CD4-positive, alpha-beta T cell treated with Interferon alpha-2 for 1 hour (primary cell): ENCODE data around the gene CMPK1.
"Not testable (repeated sequence)": the region's sequence is repeated elsewhere in the genome, so short reads cannot be mapped to it uniquely, and the experiment has no call there.

Experiments
- DNase-seq, 2 donors: peaks; one replicate each; pipeline ENCODE4 v3.0.0-alpha.2; 2020 to 2022

CMPK1 gene

DNA sequence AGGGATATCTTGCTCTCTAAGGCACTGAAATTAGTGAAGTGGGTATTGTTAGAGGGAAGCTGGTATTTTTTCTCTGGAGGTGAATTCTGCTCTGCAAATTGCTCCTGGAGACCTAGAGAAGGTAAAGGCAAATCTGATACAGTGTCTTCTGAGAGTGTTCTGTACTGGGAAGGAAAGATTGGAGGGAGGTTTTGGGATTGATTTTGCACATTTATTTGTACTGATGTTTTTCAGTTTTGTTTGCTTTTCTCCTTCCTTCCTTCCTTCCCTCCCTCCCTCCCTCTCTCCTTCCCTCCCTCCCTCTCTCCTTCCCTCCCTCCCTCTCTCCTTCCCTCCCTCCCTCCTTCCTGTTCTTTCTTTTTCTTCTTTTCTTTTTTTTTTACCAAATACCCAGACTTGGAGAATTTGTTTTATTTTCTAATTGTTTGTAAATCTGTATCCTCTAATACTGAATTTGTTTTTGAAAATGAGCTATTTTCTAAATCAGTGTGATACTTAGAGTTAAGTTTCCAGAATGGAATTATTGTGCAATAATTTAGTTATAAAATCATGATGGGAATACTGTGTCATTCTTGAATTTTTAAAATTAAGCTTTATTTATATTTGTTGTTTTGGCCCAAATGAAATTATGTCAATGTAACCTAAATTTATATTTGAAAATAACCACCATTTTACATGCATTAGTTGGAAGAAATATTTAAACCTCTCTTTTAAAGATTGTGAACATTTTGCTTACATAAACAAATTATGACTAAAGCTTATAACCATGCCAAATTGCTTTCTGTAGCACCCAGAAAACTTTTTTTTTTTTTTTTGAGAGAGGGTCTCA is 4.9 kb downstream of the CMPK1 start:
- DNase-seq: no peak

DNA sequence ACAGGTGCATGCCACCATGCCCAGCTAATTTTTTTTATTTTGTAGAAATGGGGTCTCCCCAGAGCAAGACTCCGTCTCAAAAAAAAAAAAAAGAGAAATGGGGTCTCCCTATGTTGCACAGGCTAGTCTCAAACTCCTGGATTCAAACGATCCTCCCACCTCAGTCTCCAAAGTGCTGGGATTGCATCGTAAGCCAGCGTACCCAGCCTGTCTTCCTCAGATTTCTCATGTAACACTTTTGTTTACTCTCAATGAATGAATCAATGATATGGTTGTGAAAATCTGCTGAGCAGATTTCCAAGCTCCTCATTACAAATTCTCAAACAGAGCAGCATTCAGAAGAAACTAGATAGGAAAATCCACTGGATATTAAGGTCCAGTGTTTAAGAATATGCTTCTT is 6.6 kb downstream of the CMPK1 start:
- no peak for DNase-seq

DNA sequence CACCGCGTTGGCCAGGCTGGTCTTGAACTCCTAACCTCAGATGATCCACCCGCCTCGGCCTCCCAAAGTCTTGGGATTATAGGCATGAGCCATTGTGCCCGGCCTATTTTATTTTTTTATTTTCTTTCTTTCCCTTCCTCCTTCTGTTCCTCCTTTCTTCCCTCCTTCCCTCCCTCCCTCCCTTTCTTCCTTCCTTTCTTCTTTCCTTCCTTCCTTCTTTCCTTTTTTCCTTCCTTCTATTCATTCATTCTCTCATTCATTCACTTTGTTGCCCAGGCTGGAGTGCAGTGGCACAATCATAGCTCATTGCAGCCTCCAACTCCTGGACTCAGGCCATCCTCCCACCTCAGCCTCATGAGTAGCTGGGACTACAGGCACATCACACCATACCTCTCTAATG is 13.4 kb downstream of the CMPK1 start:
- DNase-seq: not testable (repeated sequence)

DNA sequence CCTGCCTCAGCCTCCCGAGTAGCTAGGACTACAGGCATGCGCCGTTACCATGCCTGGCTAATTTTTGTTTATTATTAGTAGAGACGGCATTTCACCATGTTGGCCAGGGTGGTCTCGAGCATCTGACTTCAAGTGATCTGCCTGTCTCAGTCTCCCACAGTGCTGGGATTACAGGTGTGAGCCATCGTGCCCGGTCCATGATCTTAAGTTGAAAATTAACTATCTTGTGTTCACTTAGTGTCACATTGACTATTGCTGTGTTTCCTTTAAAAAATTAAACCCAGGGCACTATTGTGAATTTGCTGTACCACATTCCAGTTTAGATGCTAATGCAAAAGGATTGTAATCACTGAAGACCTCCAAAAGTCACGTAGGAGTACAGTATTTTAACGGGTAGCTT is 14.1 kb downstream of the CMPK1 start:
- no peak for DNase-seq

DNA sequence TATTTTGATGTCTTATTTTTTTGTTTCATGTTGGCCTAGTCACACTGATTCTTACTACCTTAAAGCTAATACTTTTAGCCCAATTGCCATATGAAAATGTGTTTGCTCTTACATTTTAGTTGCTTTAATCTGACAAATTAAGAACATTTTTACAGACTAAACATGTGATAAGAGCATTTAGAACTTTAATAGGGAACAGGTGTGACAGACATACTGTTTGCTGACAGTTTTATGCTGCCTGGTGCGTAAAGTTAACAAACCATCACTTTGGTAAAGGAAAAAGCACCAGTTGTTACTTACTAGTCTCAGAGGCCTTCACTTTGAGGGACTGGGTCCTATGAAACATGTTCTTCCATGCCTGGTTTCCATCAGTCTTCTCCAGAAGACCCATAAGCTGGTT is 14.7 kb downstream of the CMPK1 start:
- no peak for DNase-seq

DNA sequence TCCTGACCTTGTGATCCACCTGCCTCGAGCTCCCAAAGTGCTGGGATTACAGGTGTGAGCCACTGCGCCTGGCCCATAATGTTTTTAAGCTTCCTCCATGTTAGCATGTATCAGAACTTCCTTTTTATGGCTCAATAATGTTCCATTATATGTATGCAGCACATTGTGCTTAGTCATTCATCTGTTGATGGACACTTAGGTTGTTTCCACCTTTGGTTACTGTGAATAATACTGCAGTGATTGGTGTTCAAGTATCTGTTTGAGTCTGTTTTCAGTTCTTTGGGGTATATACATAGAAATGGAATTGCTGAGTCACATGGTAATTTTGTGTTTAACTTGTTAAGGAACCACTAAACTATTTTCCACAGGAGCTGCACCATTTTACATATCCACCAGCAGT is 17.7 kb downstream of the CMPK1 start:
- DNase-seq: no peak

DNA sequence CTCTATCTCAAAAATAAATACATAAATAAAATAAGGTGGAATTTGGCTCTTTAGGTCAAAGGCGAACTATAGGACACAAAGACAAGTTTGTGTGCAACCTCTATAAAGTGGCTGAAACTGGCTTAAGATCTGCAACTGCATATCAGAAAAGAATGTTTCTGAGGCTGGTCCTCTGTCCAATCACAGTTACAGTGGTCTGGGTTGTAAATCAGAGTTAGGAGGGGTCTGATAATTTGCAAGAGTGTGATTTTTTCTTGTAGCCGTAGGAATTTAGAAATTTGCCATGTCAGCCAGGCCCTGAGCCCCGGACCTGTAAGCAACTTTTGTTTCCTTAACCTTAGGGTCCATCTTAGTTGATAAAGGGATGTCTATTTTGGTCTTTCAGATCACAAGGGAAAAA is 27.8 kb downstream of the CMPK1 start:
- no peak for DNase-seq

DNA sequence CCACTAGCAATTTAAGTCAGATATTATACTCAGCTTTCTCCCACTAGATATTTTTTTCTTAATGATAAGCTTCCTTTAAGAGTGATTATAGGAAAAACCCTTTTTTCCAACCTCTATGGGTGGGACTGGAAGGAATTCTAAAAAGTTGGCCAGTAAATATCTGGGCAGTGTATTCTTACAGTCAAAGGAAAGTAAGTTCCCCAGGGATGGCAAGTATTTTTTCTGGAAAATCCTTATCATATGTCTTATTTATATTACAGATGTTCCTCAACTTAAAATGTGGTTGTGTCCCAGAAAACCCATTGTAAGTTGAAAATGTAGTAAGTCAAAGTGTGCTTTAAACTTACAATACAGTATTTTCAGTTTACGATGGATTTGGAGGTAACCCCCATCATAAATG is 29.2 kb downstream of the CMPK1 start:
- DNase-seq: no peak

DNA sequence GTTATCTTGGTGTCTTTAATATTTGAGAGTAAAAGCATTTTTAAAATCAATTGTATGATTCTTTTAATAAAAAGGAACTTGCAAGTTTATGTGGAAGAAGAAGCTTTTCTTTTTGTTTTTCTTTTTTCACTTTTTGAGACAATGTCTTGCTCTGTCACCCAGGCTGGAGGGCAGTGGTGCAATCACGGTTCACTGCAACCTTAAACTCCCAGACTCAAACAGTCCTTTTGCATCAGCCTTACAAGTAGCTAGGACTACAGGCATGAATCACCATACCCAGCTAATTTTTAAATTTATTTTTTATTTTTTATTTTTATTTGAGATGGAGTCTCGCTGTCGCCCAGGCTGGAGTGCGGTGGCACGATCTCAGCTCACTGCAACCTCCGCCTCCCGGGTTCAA is 34.1 kb downstream of the CMPK1 start:
- no peak for DNase-seq

DNA sequence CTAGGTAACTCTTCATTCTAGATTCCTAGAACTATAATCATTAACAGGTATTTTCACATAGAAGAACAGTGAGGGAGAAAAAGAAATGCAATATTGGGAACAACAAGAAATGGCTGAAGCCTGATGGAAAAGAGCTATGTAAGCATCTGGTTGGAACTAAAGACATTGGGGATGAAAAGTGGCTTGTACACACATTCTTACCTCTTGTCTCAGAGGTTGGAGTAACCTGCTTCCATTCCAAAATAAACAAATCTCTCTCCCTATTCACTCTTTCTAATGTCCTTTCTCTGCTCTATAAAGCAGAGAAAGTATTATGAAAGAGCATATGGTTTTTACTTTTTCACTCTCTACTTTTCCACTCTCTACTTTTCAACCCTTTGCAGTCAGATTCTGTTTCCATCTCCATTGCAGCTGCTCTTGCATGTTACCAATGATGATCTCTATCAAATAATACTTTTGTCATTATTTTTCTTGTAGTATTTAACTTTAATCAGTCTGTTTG is 37.5 kb downstream of the CMPK1 start:
- DNase-seq: no peak

DNA sequence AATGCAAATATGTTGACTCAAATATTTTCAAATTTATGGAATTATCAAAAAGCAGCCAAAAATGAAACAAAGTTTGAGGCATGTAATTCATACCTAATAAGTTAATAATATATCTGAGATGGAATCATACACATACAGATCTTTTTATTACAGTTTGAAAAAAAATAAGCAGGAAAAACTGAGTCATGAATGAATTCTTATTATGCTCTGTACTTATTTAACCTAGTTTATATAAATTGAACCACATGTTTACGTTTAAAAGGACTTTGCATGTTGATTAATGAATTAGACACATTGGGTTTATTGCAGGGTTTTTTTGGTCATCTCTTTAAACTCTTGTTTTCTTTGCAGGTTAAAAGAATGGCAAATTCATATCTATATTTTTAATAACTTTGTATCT is 40.9 kb downstream of the CMPK1 start:
- no peak for DNase-seq

DNA sequence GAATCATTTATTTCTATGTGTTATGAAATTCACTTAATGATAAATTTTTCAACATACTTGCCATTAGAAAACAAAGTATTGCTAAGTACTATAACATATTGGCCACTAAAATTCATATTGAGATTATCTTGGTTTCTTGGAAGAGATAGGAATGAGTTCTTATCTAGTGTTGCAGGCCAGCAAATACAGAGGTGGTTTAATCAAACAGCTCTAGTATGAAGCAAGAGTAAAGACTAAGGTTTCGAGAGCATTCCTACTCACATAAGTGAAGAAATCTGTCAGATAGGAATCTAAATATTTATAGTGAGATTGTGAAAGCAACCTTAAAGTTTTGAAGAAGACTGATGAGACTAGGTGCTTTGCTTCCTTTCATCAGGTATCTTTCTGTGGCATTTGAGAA is 44.6 kb downstream of the CMPK1 start:
- no peak for DNase-seq

DNA sequence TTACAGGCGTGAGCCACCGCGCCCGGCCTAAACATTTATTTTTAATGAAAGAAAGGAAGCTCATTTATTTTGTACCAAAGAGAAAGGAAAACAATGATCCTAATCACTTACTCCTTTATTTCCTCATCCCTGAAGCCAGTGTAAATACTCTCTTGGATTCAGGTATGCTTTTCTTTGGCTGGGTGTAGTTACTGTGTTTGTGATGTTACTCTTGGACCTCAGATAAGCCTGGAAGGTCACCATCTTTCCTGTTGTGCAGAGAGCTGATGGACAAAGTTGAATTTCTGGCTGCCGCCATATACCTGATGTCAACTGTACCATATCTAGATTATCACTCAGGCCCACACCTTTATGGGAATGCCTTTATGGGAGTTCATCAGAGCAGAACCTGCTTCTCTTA is 47.1 kb downstream of the CMPK1 start:
- no peak for DNase-seq

DNA sequence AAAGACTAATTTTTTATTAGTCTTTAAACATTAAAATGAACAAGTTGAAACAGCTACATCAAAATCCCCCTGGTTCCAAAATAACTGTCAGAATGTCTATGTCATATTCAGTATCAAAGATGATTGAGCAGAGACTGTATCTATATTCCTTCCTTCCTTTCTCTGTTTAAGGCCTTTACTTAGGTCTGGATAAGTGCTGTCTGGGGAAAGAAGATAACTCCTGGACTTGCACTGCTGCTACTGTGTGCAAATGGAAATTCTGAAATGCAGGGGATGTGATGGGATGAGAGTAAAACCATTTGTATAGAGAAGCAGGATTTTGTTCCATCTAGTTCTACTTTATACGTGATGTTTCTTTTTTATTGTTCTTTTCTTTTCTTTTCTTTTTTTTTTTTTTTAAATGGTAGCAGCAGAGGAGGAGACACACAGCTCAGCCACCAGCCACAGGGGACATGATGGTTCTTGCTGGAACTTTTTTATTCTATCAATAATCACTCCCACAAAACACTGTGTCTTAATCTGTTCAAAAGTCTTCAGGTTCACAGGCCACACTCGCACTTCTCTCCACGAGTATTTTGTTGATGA is 48.9 kb downstream of the CMPK1 start:
- no peak for DNase-seq

DNA sequence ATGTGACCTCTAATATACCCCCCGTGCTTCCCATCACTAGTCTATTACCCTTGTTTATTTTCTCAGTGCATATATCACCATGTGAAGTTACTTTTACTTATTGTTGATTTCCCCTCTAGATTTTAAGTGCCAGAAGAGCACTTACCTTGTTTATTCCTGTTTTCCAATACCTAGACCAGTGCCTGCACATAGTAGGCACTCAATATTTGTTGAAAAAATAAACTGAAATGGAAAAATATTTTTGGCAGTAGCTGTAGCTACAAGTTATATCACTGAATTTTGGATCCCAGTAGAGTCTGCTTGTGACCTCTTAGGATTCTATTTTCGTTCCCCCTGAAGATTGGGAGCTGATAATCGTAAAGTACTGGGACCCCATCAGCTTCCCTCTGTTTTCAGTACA is 50.5 kb downstream of the CMPK1 start:
- no peak for DNase-seq

DNA sequence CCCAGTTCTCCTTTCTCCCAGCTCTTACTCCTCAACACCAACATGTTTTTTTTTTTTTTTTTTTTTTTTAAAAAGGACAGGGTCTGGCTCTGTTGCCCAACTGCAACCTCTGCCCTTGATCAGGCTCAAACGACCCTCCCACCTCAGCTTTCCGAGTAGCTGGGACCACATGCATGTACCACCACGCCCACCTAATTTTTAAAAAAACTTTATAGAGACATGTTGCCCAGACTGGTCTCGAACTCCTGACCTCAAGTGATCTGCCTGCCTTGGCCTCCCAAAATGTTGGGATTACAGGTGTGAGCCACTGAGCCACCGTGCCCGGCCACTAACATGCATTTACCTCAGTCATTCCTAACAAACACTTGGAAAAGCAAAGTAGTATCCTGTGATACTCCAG is 51.4 kb downstream of the CMPK1 start:
- DNase-seq: no peak

DNA sequence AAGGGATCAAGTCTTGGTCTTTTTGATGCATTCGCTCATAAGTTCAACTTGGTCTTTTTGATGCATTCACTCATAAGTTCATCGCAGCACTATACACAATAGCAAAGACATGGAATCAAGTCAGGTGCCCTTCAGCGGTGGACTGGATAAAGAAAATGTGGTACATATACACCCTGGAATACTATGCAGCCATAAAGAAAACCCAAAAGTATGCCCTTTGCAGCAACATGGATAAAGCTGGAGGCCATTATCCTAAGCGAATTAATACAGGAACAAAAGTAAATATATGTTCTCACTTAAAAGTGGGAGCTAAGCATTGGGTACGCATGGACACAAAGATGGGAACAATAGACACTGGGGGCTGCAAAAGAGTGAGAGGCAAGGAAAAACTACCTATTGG is 52.7 kb downstream of the CMPK1 start:
- no peak for DNase-seq

DNA sequence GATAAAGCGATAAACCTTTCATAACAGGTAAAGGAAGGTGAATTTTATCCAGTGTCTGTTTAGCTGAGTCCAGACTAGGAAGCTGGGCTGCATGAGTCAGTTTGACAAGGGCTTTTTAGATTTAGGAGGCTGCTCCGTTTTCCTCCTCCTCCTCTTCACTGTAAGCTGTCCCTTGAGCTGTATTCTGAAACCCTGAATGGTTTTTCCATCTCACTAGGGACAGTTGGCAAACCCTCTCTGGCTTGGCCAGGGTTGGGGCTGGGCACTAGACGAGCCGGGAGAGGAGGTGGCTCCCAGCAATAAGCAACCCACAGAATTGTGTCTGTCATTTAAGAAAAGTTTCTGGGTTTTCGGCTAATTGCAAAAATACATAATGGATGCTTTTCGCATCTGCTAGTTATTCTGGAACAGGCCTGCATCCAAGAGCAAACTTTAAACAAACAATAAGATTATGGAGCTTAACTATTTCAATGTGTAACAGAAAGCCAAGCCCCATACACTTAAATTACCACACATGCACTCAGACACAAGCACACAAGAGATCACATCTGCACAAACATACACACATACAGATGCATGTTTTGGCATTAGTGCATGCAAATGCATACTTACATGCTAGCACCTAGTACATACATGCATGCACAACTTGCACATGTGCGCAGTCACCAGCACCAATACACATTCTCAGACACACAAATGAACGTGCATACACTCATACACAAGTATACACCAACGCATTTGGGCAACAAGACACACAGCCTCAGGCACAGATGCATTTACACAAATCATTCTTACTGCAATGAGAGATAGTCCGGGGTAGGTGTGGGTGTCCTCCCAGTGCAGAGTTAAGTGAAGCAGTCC is 54.7 kb downstream of the CMPK1 start:
- DNase-seq: no peak

DNA sequence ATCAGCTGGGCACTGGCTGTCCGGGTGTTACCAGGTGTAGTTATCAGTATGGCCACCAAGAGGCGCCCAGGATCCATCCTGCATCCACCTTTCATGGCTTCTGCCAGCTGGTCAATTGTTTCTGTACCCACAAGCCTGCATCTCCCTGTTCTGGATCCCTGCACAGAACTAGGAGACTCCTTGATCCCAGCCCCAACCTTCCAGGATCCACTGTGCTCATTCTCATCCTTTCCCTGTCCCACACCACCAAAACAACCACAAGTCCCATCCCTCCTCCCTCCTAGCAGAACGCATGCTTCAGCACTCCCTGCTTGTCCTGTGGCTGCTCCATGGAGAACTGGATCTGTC is 55.3 kb downstream of the CMPK1 start:
- DNase-seq: peak; percentile 21 to 38

DNA sequence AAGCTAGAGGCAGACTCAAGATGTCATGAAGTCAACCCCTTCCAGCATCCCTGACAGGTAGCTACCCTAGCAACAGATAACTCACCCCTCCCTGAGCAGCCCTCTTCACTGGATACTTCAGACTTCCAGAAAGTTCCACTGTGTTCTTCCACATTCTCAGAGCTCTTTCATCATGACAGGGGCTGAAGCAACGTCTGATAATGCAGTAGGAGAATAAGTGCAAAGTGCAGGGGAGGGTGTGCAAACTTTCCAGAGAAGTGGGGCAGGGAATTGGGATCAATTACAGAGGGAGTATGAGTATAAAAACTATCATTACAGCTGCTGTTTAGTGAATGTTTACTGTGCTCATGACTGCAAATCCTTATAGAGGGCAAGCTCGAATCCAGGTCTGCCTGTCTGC is 56.1 kb downstream of the CMPK1 start:
- no peak for DNase-seq

DNA sequence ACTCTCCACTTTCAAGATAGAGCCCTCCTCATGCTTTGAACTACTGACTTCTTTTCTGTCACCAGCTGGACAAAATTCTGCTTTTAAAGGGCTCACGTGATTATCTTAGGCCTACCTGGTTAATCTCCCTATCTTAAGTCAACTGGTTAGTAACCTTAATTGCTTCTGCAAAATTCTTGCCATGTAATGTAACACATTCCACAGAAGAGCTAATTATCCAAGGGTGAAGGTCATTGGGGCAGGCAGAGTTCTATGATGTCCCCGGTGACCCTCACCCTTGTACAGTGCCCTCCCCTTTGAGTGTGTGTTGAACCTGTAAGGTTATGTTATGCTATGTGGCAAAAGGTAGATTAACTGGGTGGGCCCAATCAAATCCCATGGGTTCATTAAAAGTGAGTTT is 57.3 kb downstream of the CMPK1 start:
- DNase-seq: no peak

DNA sequence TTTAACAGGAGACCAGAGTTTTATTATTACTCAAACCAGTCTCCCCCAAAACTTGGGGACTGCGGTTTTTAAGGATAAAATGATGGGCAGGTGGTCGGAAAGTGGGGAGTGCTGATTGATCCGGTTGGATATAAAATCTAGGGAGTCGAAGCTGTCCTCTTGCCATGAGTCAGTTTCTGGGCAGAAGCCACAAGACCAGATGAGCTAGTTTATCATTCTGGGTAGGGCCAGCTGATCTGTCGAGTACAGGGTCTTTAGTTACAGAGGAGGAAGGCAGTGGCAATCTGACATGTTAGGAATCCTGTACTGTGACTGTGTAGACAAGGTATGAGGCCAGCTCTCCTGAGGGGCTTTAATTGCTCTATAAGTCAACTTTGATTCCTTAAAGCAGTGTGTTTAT is 59.6 kb downstream of the CMPK1 start:
- no peak for DNase-seq

DNA sequence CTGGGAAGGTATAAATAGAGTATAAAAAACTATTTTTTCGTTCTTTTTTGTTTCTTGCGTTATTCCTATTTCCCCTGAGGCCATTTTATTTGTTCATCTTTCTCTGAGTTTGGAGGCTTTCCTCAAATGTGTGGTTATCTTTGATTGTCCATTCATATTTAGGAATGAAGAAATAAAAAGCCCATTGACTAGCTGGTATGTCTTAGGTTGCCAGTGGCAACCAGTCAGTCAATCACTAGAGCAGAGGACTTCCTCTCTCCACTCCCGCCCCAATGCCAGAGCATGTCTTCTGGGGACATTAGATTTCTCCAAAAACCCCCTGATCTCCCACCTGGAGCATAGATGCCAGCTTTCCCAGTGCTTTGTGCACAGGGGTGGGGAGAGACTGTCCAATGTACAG is 61.8 kb downstream of the CMPK1 start:
- DNase-seq: no peak

DNA sequence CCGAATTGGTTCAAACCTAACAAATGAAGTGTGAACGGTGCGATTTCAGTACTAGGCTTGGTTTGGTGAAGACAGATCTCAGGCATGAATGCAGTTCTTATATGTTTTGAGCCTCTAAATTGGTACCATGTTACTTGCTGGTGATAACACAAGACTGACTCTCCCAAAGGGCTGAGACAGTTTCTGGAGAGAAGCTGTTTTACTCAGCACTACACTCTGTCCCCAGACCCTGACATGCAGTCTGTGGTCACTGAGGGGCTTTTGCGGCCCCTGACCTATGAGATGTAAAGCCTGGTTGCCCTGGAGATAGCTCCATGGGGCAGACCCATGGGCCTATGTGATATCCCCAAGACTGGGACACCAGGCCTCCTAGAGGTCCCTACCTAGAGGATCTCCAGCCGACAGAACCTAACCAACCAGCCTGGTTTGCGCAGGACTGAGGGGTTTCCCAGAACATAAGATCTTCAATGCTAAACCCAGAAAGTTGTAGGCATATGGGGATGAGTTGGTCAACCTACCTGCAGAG is 63.1 kb downstream of the CMPK1 start:
- no peak for DNase-seq
